Loucy (cell line): ENCODE measurements around the gene MRPL48.

Experiments
- EZH2phosphoT487 ChIP-seq: fragments of 200-600 bp; IDR thresholded peaks from 2 replicates; pipeline ENCODE4 v1.6.1; 2018; ENCODE audit warnings: antibody characterized with exemption, mild to moderate bottlenecking, moderate library complexity, borderline replicate concordance
- TF ChIP-seq, protein P1 (sequence below): fragments of 200-600 bp; sonication (generic); conservative IDR thresholded peaks from 2 replicates; pipeline ENCODE4 v1.5.1; 2014; ENCODE audit warnings: mild to moderate bottlenecking, antibody characterized with exemption, low read length

DNA sequence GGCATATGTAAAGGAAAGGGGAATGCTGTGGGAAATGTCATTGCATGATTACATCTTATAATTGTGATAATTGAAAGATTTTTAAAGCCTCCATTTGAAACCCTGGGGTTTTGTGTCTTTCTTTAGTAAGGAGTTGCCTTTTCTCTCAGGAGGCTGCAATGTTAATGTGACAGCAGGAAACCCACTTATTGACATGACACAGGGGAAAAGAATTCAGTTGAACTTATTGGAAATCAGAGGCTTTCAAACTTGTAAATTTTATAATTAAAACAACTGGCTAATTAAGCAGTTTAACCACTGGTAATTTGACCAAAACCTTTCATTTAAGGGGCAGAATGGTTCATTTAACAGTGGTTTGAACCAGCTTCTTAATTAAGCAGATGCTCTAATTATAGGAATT lies 31.2 kb downstream of the MRPL48 start:
- TF ChIP-seq, protein P1, sequence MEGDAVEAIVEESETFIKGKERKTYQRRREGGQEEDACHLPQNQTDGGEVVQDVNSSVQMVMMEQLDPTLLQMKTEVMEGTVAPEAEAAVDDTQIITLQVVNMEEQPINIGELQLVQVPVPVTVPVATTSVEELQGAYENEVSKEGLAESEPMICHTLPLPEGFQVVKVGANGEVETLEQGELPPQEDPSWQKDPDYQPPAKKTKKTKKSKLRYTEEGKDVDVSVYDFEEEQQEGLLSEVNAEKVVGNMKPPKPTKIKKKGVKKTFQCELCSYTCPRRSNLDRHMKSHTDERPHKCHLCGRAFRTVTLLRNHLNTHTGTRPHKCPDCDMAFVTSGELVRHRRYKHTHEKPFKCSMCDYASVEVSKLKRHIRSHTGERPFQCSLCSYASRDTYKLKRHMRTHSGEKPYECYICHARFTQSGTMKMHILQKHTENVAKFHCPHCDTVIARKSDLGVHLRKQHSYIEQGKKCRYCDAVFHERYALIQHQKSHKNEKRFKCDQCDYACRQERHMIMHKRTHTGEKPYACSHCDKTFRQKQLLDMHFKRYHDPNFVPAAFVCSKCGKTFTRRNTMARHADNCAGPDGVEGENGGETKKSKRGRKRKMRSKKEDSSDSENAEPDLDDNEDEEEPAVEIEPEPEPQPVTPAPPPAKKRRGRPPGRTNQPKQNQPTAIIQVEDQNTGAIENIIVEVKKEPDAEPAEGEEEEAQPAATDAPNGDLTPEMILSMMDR = no peak
- TF ChIP-seq EZH2phosphoT487 = no peak
